K562 (cell line): ENCODE measurements around the gene NKIRAS1. TPM values are rescaled to one million over a fixed set of nuclear protein-coding genes. Genes with fewer than 3 reads are reported as not detected.

ENCODE experiments used
- BRD9 ChIP-seq: fragments of 450-650 bp; IDR thresholded peaks from 2 replicates; pipeline ENCODE4 v1.6.1; 2018; ENCODE audit warnings: low read depth; ENCODE audit not compliant: partially characterized antibody
- DIDO1 ChIP-seq: fragments of 450-650 bp; IDR thresholded peaks from 2 replicates; pipeline ENCODE4 v1.6.1; 2016; ENCODE audit warnings: low read depth, missing biosample characterization, missing genetic modification characterization
- ELF4 ChIP-seq: fragments of 450-650 bp; formaldehyde crosslinking; IDR thresholded peaks from 2 replicates; pipeline ENCODE4 v1.4.0; 2022; ENCODE audit warnings: missing genetic modification characterization
- JUND ChIP-seq, 2 experiments: IDR thresholded peaks; 2 replicates in 1 of 2; 3 replicates in 1 of 2; pipeline ENCODE4 v1.6.1; 2011; ENCODE audit warnings: borderline replicate concordance in 2 of 2, low read depth in 2 of 2, low read length in 2 of 2, improper control_type of control experiment in 1 of 2, missing biosample characterization in 1 of 2, missing genetic modification characterization in 1 of 2, missing genetic modification reagents in 1 of 2
- KLF1 ChIP-seq: fragments of 450-650 bp; IDR thresholded peaks from 2 replicates; pipeline ENCODE4 v1.6.1; 2016; ENCODE audit warnings: missing genetic modification characterization, missing compliant biosample characterization
- LCOR ChIP-seq: sonication (generic); formaldehyde crosslinking; IDR thresholded peaks from 2 replicates; pipeline ENCODE4 v1.8.0; 2022; ENCODE audit warnings: mild to moderate bottlenecking, missing genetic modification reagents
- MTA3 ChIP-seq: fragments of 450-650 bp; formaldehyde crosslinking; IDR thresholded peaks from 2 replicates; pipeline ENCODE4 v1.6.1; 2017; ENCODE audit warnings: mild to moderate bottlenecking, borderline replicate concordance
- NR2F6 ChIP-seq: fragments of 450-650 bp; formaldehyde crosslinking; IDR thresholded peaks from 2 replicates; pipeline ENCODE4 v1.4.0; 2020; ENCODE audit warnings: mild to moderate bottlenecking
- RBM39 ChIP-seq: fragments of 200-400 bp; formaldehyde crosslinking; optimal IDR thresholded peaks from 2 replicates; pipeline ENCODE3; 2018; ENCODE audit warnings: low read depth, low read length
- RREB1 ChIP-seq: fragments of 250-450 bp; sonication (Bioruptor Pico); IDR thresholded peaks from 2 replicates; pipeline ENCODE4 v1.4.0; 2020
- STAT6 ChIP-seq: sonication (generic); formaldehyde crosslinking; IDR thresholded peaks from 2 replicates; pipeline ENCODE4 v1.8.1; 2023; ENCODE audit warnings: mild to moderate bottlenecking, missing genetic modification reagents
- ZNF217 ChIP-seq: sonication (generic); formaldehyde crosslinking; IDR thresholded peaks from 2 replicates; pipeline ENCODE4 v1.8.0; 2022; ENCODE audit warnings: mild to moderate bottlenecking, missing genetic modification reagents
- ZNF3 ChIP-seq: fragments of 250-450 bp; sonication (Bioruptor Pico); IDR thresholded peaks from 2 replicates; pipeline ENCODE4 v1.5.0; 2021; ENCODE audit warnings: mild to moderate bottlenecking, moderate library complexity
- ZNF668 ChIP-seq: fragments of 250-450 bp; sonication (Bioruptor Pico); IDR thresholded peaks from 2 replicates; pipeline ENCODE4 v1.8.0; 2022; ENCODE audit warnings: mild to moderate bottlenecking, inconsistent platforms
- ZSCAN29 ChIP-seq: fragments of 450-650 bp; IDR thresholded peaks from 2 replicates; pipeline ENCODE4 v1.6.1; 2017
- polyA plus RNA-seq, 8 experiments: library from polyadenylated mRNA; depleted of rRNA in 4 of 8; stranded (reverse) in 5 of 8; unstranded in 3 of 8; fragments of >200 nt; fragmentation: Nextera tagmentation in 2 of 8; fragmentation: Illumina TruSeq in 1 of 8; extraction: Ambion mirVana in 2 of 8; extraction: Trizol in 1 of 8; gene quantifications; 2 replicates each; pipeline versions ENCODE4 v1.2.1 to v1.2.3, GENCODE V29; 2011 to 2014; ENCODE audit warnings: inconsistent platforms in 1 of 8, missing spikeins in 1 of 8
- total RNA-seq, 7 experiments: library from RNA; depleted of rRNA in 6 of 7; stranded (reverse); fragments of >200 nt in 6 of 7; fragmentation: Illumina TruSeq in 2 of 7; extraction: Trizol in 2 of 7; gene quantifications; 2 replicates each; pipeline versions ENCODE4 v1.2.1 to v1.2.3, GENCODE V29; 2011 to 2021; ENCODE audit warnings: low replicate concordance in 1 of 7

Gene NKIRAS1
- total and polyA plus RNA-seq, 9 of the 15 experiments (the other 6 are each of a cell fraction or from before 2014, with no cell fraction given) = 5.1 to 10.3 (median 6.3) TPM

- TF ChIP-seq DIDO1 (tag) = no peak
- peak; percentile 88 for TF ChIP-seq RBM39
- no peak for TF ChIP-seq ZNF3 (CRISPR knock-in tag)
- no peak for TF ChIP-seq ZSCAN29
- TF ChIP-seq RREB1 = no peak
- no peak for TF ChIP-seq MTA3
- no peak for TF ChIP-seq NR2F6 (CRISPR knock-in tag)
- no peak for TF ChIP-seq STAT6
- TF ChIP-seq ZNF217 (CRISPR knock-in tag) = no peak
- peak; percentile 23; the same call in 1 of the 2 replicates for TF ChIP-seq ELF4 (CRISPR knock-in tag)
- TF ChIP-seq KLF1 (tag) = no peak
- 0 out of 2 replicates have a peak, but pooled peaks have one; percentile 26 for TF ChIP-seq LCOR (CRISPR knock-in tag)
- TF ChIP-seq BRD9 = no peak
- no peak for TF ChIP-seq JUND (IDR thresholded peaks at IDR 0.05; ENCODE audit: borderline replicate concordance, low read depth, low read length)
- TF ChIP-seq JUND (tag; IDR thresholded peaks at IDR 0.05; ENCODE audit: borderline replicate concordance, low read depth, low read length) = no peak
- peak; percentile 22; the same call in 1 of the 2 replicates for TF ChIP-seq ZNF668 (CRISPR knock-in tag)
- TF ChIP-seq, all 486 proteins: peak for 5
Measured at GRCh38 chr3:23931597-23931996, 14.8 kb upstream of the NKIRAS1 start (continued).
